ENCODE measurements around the gene TIMMDC1.

GRCh38 chr3:119485563-119485962, 12.8 kb upstream of the TIMMDC1 start:
- no peak for TF ChIP-seq POLR2A (IDR thresholded peaks at IDR 0.05)
- TF ChIP-seq, protein P1, sequence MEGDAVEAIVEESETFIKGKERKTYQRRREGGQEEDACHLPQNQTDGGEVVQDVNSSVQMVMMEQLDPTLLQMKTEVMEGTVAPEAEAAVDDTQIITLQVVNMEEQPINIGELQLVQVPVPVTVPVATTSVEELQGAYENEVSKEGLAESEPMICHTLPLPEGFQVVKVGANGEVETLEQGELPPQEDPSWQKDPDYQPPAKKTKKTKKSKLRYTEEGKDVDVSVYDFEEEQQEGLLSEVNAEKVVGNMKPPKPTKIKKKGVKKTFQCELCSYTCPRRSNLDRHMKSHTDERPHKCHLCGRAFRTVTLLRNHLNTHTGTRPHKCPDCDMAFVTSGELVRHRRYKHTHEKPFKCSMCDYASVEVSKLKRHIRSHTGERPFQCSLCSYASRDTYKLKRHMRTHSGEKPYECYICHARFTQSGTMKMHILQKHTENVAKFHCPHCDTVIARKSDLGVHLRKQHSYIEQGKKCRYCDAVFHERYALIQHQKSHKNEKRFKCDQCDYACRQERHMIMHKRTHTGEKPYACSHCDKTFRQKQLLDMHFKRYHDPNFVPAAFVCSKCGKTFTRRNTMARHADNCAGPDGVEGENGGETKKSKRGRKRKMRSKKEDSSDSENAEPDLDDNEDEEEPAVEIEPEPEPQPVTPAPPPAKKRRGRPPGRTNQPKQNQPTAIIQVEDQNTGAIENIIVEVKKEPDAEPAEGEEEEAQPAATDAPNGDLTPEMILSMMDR (IDR thresholded peaks at IDR 0.05), result no peak
